SK-N-SH (cell line): ENCODE results near the gene ZNF277. TPM values are rescaled to one million over a fixed set of nuclear protein-coding genes. Genes with fewer than 3 reads are reported as not detected.

ENCODE experiments used
- CTCF ChIA-PET: fragments of 300-600, 350-600 bp; formaldehyde crosslinking; extraction: SDS; loops from one replicate; lab custom pipeline; 2021; lab: Yijun Ruan, JAX
- POLR2A ChIA-PET: fragments of 350-600 bp; sonication (Branson Sonifier 250); formaldehyde crosslinking; extraction: SDS; loops from one replicate; lab custom pipeline; 2020; ENCODE audit warnings: antibody characterized with exemption, inconsistent platforms; lab: Yijun Ruan, JAX
- DNase-seq: peaks from one replicate; pipeline ENCODE4 v3.0.0; 2012
- H2AFZ ChIP-seq: fragments of 200-600 bp; sonication (generic); 2 replicates; pipeline ENCODE4 v1.8.1; 2016; ENCODE audit warnings: antibody characterized with exemption, mild to moderate bottlenecking, low read depth
- H3F3A ChIP-seq: fragments of 200-600 bp; sonication (generic); replicated peaks from 2 replicates; pipeline ENCODE3; 2016; ENCODE audit warnings: antibody characterized with exemption, mild to moderate bottlenecking; ENCODE audit not compliant: insufficient read depth
- H3K27ac ChIP-seq, 2 experiments: fragments of 200-500 bp in 1 of 2; fragments of 200-600 bp in 1 of 2; sonication (Bioruptor generic) in 1 of 2; sonication (generic), shearing (Covaris generic) in 1 of 2; 2 replicates each; pipeline versions ENCODE4 v1.5.1 to v1.6.1; 2014 to 2016; ENCODE audit warnings: low read depth in 2 of 2, inconsistent platforms in 1 of 2, low read length in 1 of 2, mild to moderate bottlenecking in 1 of 2, mixed read lengths in 1 of 2
- H3K27me3 ChIP-seq: fragments of 200-600 bp; sonication (generic), shearing (Covaris generic); 2 replicates; pipeline ENCODE4 v1.6.1; 2016; ENCODE audit warnings: mixed run types; ENCODE audit not compliant: insufficient read depth
- H3K36me3 ChIP-seq, 2 experiments: fragments of 200-500 bp in 1 of 2; fragments of 200-600 bp in 1 of 2; sonication (Bioruptor generic) in 1 of 2; sonication (generic) in 1 of 2; replicated peaks in 1 of 2; 2 replicates each; pipeline versions ENCODE3 to v1.5.1; 2014 to 2016; ENCODE audit warnings: low read length in 1 of 2, mild to moderate bottlenecking in 1 of 2; ENCODE audit not compliant: insufficient read depth in 2 of 2, control insufficient read depth in 1 of 2
- H3K4me1 ChIP-seq, 2 experiments: fragments of 200-500 bp in 1 of 2; fragments of 200-600 bp in 1 of 2; sonication (Bioruptor generic) in 1 of 2; sonication (generic), shearing (Covaris generic) in 1 of 2; 2 replicates each; pipeline versions ENCODE4 v1.5.1 to v1.6.1; 2014 to 2016; ENCODE audit warnings: low read depth in 1 of 2, low read length in 1 of 2, mixed run types in 1 of 2; ENCODE audit not compliant: insufficient read depth in 2 of 2, control insufficient read depth in 1 of 2
- H3K4me2 ChIP-seq: fragments of 200-600 bp; sonication (generic), shearing (Covaris generic); 2 replicates; pipeline ENCODE4 v1.6.1; 2017; ENCODE audit warnings: mixed run types
- H3K4me3 ChIP-seq, 2 experiments: fragments of 200-500 bp in 1 of 2; fragments of 200-600 bp in 1 of 2; sonication (Bioruptor generic) in 1 of 2; sonication (generic), shearing (Covaris generic) in 1 of 2; 2 replicates each; pipeline versions ENCODE4 v1.5.1 to v1.8.1; 2014 to 2016; ENCODE audit warnings: low read depth in 2 of 2, inconsistent platforms in 1 of 2, low read length in 1 of 2, mild to moderate bottlenecking in 1 of 2, mixed read lengths in 1 of 2, moderate library complexity in 1 of 2
- H3K79me2 ChIP-seq: fragments of 200-600 bp; sonication (generic); 2 replicates; pipeline ENCODE4 v1.8.1; 2017; ENCODE audit warnings: mild to moderate bottlenecking; ENCODE audit not compliant: insufficient read depth
- H3K9ac ChIP-seq: fragments of 200-600 bp; sonication (generic); 2 replicates; pipeline ENCODE4 v1.6.1; 2017; ENCODE audit warnings: mixed run types
- H3K9me2 ChIP-seq: fragments of 200-600 bp; sonication (generic); 2 replicates; pipeline ENCODE4 v1.6.1; 2017; ENCODE audit warnings: mixed run types
- H3K9me3 ChIP-seq: fragments of 200-600 bp; sonication (generic); 2 replicates; pipeline ENCODE4 v1.6.1; 2017; ENCODE audit warnings: mixed run types, mild to moderate bottlenecking, moderate library complexity
- H4K20me1 ChIP-seq: fragments of 200-600 bp; sonication (generic); 2 replicates; pipeline ENCODE4 v1.6.1; 2017; ENCODE audit warnings: mild to moderate bottlenecking, mixed run types; ENCODE audit not compliant: insufficient read depth
- ELF1 ChIP-seq: IDR thresholded peaks from 2 replicates; pipeline ENCODE4 v1.4.0; 2012
- EZH2phosphoT487 ChIP-seq: fragments of 200-600 bp; sonication (generic); IDR thresholded peaks from 2 replicates; pipeline ENCODE4 v1.6.1; 2017; ENCODE audit warnings: low read depth, mixed run types, mild to moderate bottlenecking, antibody characterized with exemption, moderate library complexity, borderline replicate concordance
- FOXJ3 ChIP-seq: sonication (generic); formaldehyde crosslinking; IDR thresholded peaks from 2 replicates; pipeline ENCODE4 v1.5.1; 2020; ENCODE audit warnings: mild to moderate bottlenecking, missing genetic modification reagents
- GABPA ChIP-seq: IDR thresholded peaks from 2 replicates; pipeline ENCODE4 v1.4.0; 2012; ENCODE audit warnings: low read depth, mild to moderate bottlenecking
- JUND ChIP-seq: IDR thresholded peaks from 2 replicates; pipeline ENCODE4 v1.4.0; 2012
- RAD21 ChIP-seq: IDR thresholded peaks from 2 replicates; pipeline ENCODE4 v1.6.1; 2012; ENCODE audit warnings: mild to moderate bottlenecking, low read length
- RXRA ChIP-seq: IDR thresholded peaks from 2 replicates; pipeline ENCODE4 v1.4.0; 2012; ENCODE audit warnings: low read depth, mild to moderate bottlenecking, borderline replicate concordance
- TCF12 ChIP-seq: IDR thresholded peaks from 2 replicates; pipeline ENCODE4 v1.4.0; 2012
- WGBS: methylation state at CpG from one replicate; pipeline ENCODE4 v1.1.6; 2017; ENCODE audit warnings: low lambda C conversion rate; 5-methylcytosine and 5-hydroxymethylcytosine counted together
- polyA plus RNA-seq, 3 experiments: library from polyadenylated mRNA; depleted of rRNA; stranded (reverse); fragments of >200 nt; gene quantifications; 2 replicates each; pipeline ENCODE4 v1.2.3, GENCODE V29; 2012
- TF ChIP-seq, protein P1 (sequence below): IDR thresholded peaks from 2 replicates; pipeline ENCODE4 v1.4.0; 2012; ENCODE audit warnings: low read depth, borderline replicate concordance
- TF ChIP-seq, protein P2 (sequence below): IDR thresholded peaks from 2 replicates; pipeline ENCODE4 v1.6.1; 2012; ENCODE audit warnings: mild to moderate bottlenecking, low read depth, low read length, moderate library complexity

ZNF277 gene
- polyA plus RNA-seq, 1 of the 3 experiments (the other 2 are of a cell fraction): 11.5 TPM

GRCh38 chr7:112267944-112268691 lies 61.6 kb downstream of the ZNF277 start (continued):
- TF ChIP-seq FOXJ3 (CRISPR knock-in tag): no peak
- TF ChIP-seq, all 33 proteins: peak for 0

- H4K20me1 ChIP-seq: no peaks in the 10 kb centered on the region
- ChIA-PET CTCF (interaction anchor here (0.9 kb wide), 1 partner anchor 11 kb away, joined by 3 read pairs; no protein-coding TSS in a partner anchor), POLR2A (no interaction called here)
- DNase-seq: no peak
- H3K4me3 ChIP-seq: no peak overlapping the region
- H3K9ac ChIP-seq: no peak overlapping the region
- peaks cover 3 to 8% of the 10 kb centered on the region in 2 experiments; a peak in 3 of 4 replicates for H3K4me1 ChIP-seq
- H3K79me2 ChIP-seq: no peaks in the 10 kb centered on the region; the same call in 1 of the 2 replicates
- no peak overlapping the region for H2AFZ ChIP-seq
- H3K4me2 ChIP-seq: no peak overlapping the region
- no peak overlapping the region for H3K27ac ChIP-seq
- no peaks in the 10 kb centered on the region for H3F3A ChIP-seq
- 85% methylated on average over 2 of the region's 2 CpGs for WGBS
- TF ChIP-seq RAD21: no peak
- no peak for TF ChIP-seq FOXJ3 (CRISPR knock-in tag)
- TF ChIP-seq EZH2phosphoT487: no peak
- TF ChIP-seq, protein P1, sequence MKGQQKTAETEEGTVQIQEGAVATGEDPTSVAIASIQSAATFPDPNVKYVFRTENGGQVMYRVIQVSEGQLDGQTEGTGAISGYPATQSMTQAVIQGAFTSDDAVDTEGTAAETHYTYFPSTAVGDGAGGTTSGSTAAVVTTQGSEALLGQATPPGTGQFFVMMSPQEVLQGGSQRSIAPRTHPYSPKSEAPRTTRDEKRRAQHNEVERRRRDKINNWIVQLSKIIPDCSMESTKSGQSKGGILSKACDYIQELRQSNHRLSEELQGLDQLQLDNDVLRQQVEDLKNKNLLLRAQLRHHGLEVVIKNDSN: no peak
- H3K9me3 ChIP-seq: no peaks in the 10 kb centered on the region
- H3K36me3 ChIP-seq: no peaks in the 10 kb centered on the region
- no peaks in the 10 kb centered on the region for H3K9me2 ChIP-seq
- no peaks in the 10 kb centered on the region for H3K27me3 ChIP-seq
Measured at GRCh38 chr7:112271162-112271561, 64.7 kb downstream of the ZNF277 start.

DNA sequence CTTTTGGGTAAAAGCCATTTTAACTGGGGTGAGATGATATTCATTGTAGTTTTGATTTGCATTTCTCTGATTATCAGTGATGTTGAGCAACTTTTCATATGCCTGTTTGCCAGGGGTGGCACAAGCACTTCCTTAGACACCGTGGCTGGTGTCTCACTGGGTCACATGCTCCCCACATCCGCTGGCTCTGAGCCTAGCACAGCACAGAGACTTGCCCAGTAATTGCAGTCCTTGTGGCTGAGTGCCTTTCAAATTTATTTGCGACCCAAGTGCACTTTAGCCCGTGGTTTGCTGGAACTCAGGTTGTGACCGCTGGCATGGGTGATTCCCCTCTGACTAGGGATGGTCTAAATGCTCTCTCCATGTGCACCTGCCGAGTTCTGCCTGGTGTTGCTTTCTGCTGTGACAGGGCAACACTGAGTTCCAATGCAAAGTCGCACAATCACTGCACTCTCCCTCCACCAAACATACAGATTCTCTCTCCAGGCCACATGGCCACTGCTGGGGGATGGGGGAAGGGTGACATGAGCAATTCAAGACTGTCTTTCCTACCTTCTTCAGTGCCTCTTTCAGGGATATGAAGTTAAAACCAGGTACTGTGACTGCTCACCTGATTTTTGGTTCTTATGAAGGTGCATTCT lies 66.5 kb downstream of the ZNF277 start:
- DNase-seq: no peak

More for the DNA sequence above, 66.5 kb downstream of the ZNF277 start:
- no peaks in the 10 kb centered on the region for H3K27me3 ChIP-seq
- no peak overlapping the region for H3K4me3 ChIP-seq
- no peaks in the 10 kb centered on the region for H3K9me3 ChIP-seq
- H3K27ac ChIP-seq: no peak overlapping the region
- no peaks in the 10 kb centered on the region for H3K36me3 ChIP-seq
- no peak overlapping the region for H3K9ac ChIP-seq
- H3K9me2 ChIP-seq: no peaks in the 10 kb centered on the region
- H3K4me1 ChIP-seq: peaks cover 0 to 4% of the 10 kb centered on the region in 2 experiments; a peak in 2 of 4 replicates
- ChIA-PET POLR2A (no interaction called here), CTCF (no interaction called here)
- no peaks in the 10 kb centered on the region; the same call in 1 of the 2 replicates for H3K79me2 ChIP-seq
- no peak overlapping the region for H3K4me2 ChIP-seq
- H3F3A ChIP-seq: no peaks in the 10 kb centered on the region
- no peaks in the 10 kb centered on the region for H4K20me1 ChIP-seq
- no peak overlapping the region for H2AFZ ChIP-seq
- 89% methylated on average over 7 of the region's 7 CpGs for WGBS
- no peak for TF ChIP-seq RAD21
- no peak for TF ChIP-seq TCF12
- TF ChIP-seq RXRA: no peak
- TF ChIP-seq ELF1: no peak
- TF ChIP-seq GABPA: no peak
- no peak for TF ChIP-seq JUND
- TF ChIP-seq, protein P2, sequence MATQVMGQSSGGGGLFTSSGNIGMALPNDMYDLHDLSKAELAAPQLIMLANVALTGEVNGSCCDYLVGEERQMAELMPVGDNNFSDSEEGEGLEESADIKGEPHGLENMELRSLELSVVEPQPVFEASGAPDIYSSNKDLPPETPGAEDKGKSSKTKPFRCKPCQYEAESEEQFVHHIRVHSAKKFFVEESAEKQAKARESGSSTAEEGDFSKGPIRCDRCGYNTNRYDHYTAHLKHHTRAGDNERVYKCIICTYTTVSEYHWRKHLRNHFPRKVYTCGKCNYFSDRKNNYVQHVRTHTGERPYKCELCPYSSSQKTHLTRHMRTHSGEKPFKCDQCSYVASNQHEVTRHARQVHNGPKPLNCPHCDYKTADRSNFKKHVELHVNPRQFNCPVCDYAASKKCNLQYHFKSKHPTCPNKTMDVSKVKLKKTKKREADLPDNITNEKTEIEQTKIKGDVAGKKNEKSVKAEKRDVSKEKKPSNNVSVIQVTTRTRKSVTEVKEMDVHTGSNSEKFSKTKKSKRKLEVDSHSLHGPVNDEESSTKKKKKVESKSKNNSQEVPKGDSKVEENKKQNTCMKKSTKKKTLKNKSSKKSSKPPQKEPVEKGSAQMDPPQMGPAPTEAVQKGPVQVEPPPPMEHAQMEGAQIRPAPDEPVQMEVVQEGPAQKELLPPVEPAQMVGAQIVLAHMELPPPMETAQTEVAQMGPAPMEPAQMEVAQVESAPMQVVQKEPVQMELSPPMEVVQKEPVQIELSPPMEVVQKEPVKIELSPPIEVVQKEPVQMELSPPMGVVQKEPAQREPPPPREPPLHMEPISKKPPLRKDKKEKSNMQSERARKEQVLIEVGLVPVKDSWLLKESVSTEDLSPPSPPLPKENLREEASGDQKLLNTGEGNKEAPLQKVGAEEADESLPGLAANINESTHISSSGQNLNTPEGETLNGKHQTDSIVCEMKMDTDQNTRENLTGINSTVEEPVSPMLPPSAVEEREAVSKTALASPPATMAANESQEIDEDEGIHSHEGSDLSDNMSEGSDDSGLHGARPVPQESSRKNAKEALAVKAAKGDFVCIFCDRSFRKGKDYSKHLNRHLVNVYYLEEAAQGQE: no peak
- TF ChIP-seq EZH2phosphoT487: no peak
